HG03095 (cell line): ENCODE measurements around the gene TUBB2A.
"Not testable (repeated sequence)": the region's sequence is repeated elsewhere in the genome, so short reads cannot be mapped to it uniquely, and the experiment has no call there.

Experiments used
- ATAC-seq: cut with Tn5 transposase; IDR thresholded peaks from one replicate; pipeline ENCODE4 v1.9.1; 2021; ENCODE audit warnings: moderate library complexity; ENCODE audit not compliant: unreplicated experiment

TUBB2A gene

GRCh38 chr6:3156184-3157130 is 887 bp downstream of the TUBB2A start:
- not testable (repeated sequence) for ATAC-seq

- not testable (repeated sequence) for ATAC-seq
Measured at GRCh38 chr6:3155416-3155815, 1.9 kb downstream of the TUBB2A start.

GRCh38 chr6:3152689-3153088 is 4.7 kb downstream of the TUBB2A start:
- no peak for ATAC-seq

- no peak for ATAC-seq
Measured at GRCh38 chr6:3151691-3152090, 5.7 kb downstream of the TUBB2A start.

- ATAC-seq: no peak
Measured at GRCh38 chr6:3147914-3148757, 9.2 kb downstream of the TUBB2A start.

GRCh38 chr6:3144571-3144970 is 12.8 kb downstream of the TUBB2A start:
- no peak for ATAC-seq

- no peak for ATAC-seq
Measured at GRCh38 chr6:3143158-3143557, 14.2 kb downstream of the TUBB2A start.

- no peak for ATAC-seq
Measured at GRCh38 chr6:3142536-3142935, 14.8 kb downstream of the TUBB2A start.

GRCh38 chr6:3140201-3140600 is 17.1 kb downstream of the TUBB2A start:
- no peak for ATAC-seq

- ATAC-seq: no peak
Measured at GRCh38 chr6:3139090-3139903, 18.0 kb downstream of the TUBB2A start.

- no peak for ATAC-seq
Measured at GRCh38 chr6:3138341-3138740, 19.0 kb downstream of the TUBB2A start.

GRCh38 chr6:3137873-3138272 is 19.5 kb downstream of the TUBB2A start:
- not testable (repeated sequence) for ATAC-seq

GRCh38 chr6:3137057-3137777 is 20.1 kb downstream of the TUBB2A start:
- ATAC-seq: no peak

GRCh38 chr6:3136292-3137011 is 20.9 kb downstream of the TUBB2A start:
- no peak for ATAC-seq

- no peak for ATAC-seq
Measured at GRCh38 chr6:3135668-3136291, 21.6 kb downstream of the TUBB2A start.

GRCh38 chr6:3133515-3133914 is 23.8 kb downstream of the TUBB2A start:
- ATAC-seq: no peak

GRCh38 chr6:3131695-3132094 is 25.6 kb downstream of the TUBB2A start:
- ATAC-seq: no peak

- ATAC-seq: no peak
Measured at GRCh38 chr6:3128356-3129108, 28.8 kb downstream of the TUBB2A start.
